ENCODE results near the gene FBXO42.

DNA sequence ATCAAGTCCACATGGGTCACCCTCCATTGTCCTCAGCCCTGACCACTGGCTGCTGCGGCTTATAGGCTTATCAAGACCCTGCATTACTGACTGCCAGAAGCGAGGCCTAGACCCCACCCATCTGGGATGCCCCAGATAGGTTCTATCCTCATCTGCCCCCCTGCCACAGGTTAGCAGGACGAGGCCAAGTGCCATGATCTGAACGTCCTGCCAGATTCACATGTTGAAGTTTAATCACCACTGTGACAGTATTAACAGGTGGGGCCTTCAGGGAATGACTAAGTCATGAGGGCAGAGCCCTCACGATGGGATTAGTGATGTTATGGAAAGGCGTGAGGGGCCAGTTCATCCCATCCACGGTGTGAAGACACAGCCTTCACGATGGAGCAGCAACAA, 109.1 kb downstream of the FBXO42 start:
- TF ChIP-seq, protein P1, sequence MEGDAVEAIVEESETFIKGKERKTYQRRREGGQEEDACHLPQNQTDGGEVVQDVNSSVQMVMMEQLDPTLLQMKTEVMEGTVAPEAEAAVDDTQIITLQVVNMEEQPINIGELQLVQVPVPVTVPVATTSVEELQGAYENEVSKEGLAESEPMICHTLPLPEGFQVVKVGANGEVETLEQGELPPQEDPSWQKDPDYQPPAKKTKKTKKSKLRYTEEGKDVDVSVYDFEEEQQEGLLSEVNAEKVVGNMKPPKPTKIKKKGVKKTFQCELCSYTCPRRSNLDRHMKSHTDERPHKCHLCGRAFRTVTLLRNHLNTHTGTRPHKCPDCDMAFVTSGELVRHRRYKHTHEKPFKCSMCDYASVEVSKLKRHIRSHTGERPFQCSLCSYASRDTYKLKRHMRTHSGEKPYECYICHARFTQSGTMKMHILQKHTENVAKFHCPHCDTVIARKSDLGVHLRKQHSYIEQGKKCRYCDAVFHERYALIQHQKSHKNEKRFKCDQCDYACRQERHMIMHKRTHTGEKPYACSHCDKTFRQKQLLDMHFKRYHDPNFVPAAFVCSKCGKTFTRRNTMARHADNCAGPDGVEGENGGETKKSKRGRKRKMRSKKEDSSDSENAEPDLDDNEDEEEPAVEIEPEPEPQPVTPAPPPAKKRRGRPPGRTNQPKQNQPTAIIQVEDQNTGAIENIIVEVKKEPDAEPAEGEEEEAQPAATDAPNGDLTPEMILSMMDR (IDR thresholded peaks at IDR 0.05), result no peak
- TF ChIP-seq POLR2A (IDR thresholded peaks at IDR 0.05) (no peak), POLR2AphosphoS5 (IDR thresholded peaks at IDR 0.05) (no peak)

Data from upper lobe of left lung (tissue), 4 donors.